T-helper 1 cell treated with Interleukin-12 subunit alpha and Interleukin-12 subunit beta and Interleukin-4 antibody, amounts not matched to agents 30 ng/mL and 1 ng/mL, for 36 hours (primary cell): ENCODE data around the gene EMC10. TPM values are rescaled to one million over a fixed set of nuclear protein-coding genes. Genes with fewer than 3 reads are reported as not detected.

Source experiments
- intact Hi-C: fragments of 100-400 bp; cut with micrococcal nuclease; formaldehyde crosslinking; loops from one replicate; pipeline ENCODE4 v1.15.1; 2024
- total RNA-seq: library from RNA; stranded (reverse); gene quantifications from 2 replicates; pipeline ENCODE4 v1.2.3, GENCODE V29; 2022

EMC10 gene
- total RNA-seq, 1 donor from 2014 or later, result 81.9 TPM

GRCh38 chr19:50477751-50478515, 1.6 kb downstream of the EMC10 start:
- intact Hi-C loops, result loop anchor here (2.0 kb wide), 2 partner anchors 47 to 109 kb away; no protein-coding TSS in a partner anchor

GRCh38 chr19:50478901-50479715, 2.8 kb downstream of the EMC10 start:
- intact Hi-C loops, result no loop called here

GRCh38 chr19:50479761-50480251, 3.5 kb downstream of the EMC10 start:
- intact Hi-C loops, result no loop called here

GRCh38 chr19:50480281-50481111, 4.2 kb downstream of the EMC10 start:
- intact Hi-C loops, result no loop called here

GRCh38 chr19:50481351-50482149, 5.2 kb downstream of the EMC10 start:
- intact Hi-C loops, result no loop called here

- intact Hi-C loops, result no loop called here
Measured at GRCh38 chr19:50482271-50482855, 6.1 kb downstream of the EMC10 start.

- intact Hi-C loops, result no loop called here
Measured at GRCh38 chr19:50482916-50483315, 6.6 kb downstream of the EMC10 start.

- intact Hi-C loops, result no loop called here
Measured at GRCh38 chr19:50485284-50485955, 9.1 kb downstream of the EMC10 start.

GRCh38 chr19:50486823-50487515, 10.7 kb downstream of the EMC10 start:
- intact Hi-C loops, result no loop called here

GRCh38 chr19:50488389-50489194, 12.3 kb downstream of the EMC10 start:
- intact Hi-C loops, result no loop called here

- intact Hi-C loops, result no loop called here
Measured at GRCh38 chr19:50489461-50490011, 13.2 kb downstream of the EMC10 start.

- intact Hi-C loops, result no loop called here
Measured at GRCh38 chr19:50490411-50490811, 14.1 kb downstream of the EMC10 start.

- intact Hi-C loops, result no loop called here
Measured at GRCh38 chr19:50490991-50491472, 14.7 kb downstream of the EMC10 start.

GRCh38 chr19:50492303-50493052, 16.2 kb downstream of the EMC10 start:
- intact Hi-C loops, result no loop called here

GRCh38 chr19:50493171-50493570, 16.9 kb downstream of the EMC10 start:
- intact Hi-C loops, result no loop called here

GRCh38 chr19:50494186-50495019, 18.1 kb downstream of the EMC10 start:
- intact Hi-C loops, result no loop called here
